Tongue (tissue), 1 donor: Measurements from ENCODE around the gene ITLN1. TPM values are rescaled to one million over a fixed set of nuclear protein-coding genes. Genes with fewer than 3 reads are reported as not detected.

ENCODE experiments used
- total RNA-seq: library from RNA; depleted of rRNA; stranded (reverse); fragments of >200 nt; gene quantifications from one replicate; pipeline ENCODE4 v1.2.3, GENCODE V29; 2014

Gene ITLN1
- total RNA-seq, 1 donor from 2014 or later: 0.62 TPM

Other genes starting within 250 kb of the ITLN1 start
- 0.21 TPM for gene SLAMF1, start 238.1 kb downstream of the ITLN1 start, total RNA-seq
- 3.3 TPM for gene CD48, start 173.4 kb downstream of the ITLN1 start, total RNA-seq
- gene SLAMF7, start 145.9 kb downstream of the ITLN1 start, total RNA-seq: 0.41 TPM
- 0.62 TPM for gene LY9, start 89.0 kb downstream of the ITLN1 start, total RNA-seq
- gene CD244, start 22.3 kb downstream of the ITLN1 start, total RNA-seq: not detected
- not detected for gene ITLN2, start 69.6 kb upstream of the ITLN1 start, total RNA-seq
- gene F11R, start 136.0 kb upstream of the ITLN1 start, total RNA-seq: 30.0 TPM
- gene TSTD1, start 153.8 kb upstream of the ITLN1 start, total RNA-seq: 53.9 TPM
- gene USF1, start 160.8 kb upstream of the ITLN1 start, total RNA-seq: 50.4 TPM
- 3.0 TPM for gene ARHGAP30, start 184.7 kb upstream of the ITLN1 start, total RNA-seq
- gene NECTIN4, start 204.4 kb upstream of the ITLN1 start, total RNA-seq: 18.0 TPM
- gene KLHDC9, start 213.2 kb upstream of the ITLN1 start, total RNA-seq: 3.3 TPM
- gene PFDN2, start 232.9 kb upstream of the ITLN1 start, total RNA-seq: 24.5 TPM
- gene NIT1, start 232.9 kb upstream of the ITLN1 start, total RNA-seq: 19.3 TPM
- 37.6 TPM for gene DEDD, start 247.5 kb upstream of the ITLN1 start, total RNA-seq